Fibroblast of mammary gland (primary cell): Measurements from ENCODE around the gene KRT222.

Experiments
- DNase-seq: peaks from one replicate; pipeline ENCODE4 v3.0.0-alpha.2; 2010; ENCODE audit warnings: low read depth
- H3K4me3 ChIP-seq: 2 replicates; pipeline ENCODE4 v1.5.1; 2011; ENCODE audit warnings: low read depth, mild to moderate bottlenecking, low read length, moderate library complexity; ENCODE audit not compliant: control insufficient read depth
- TF ChIP-seq, protein P1 (sequence below): conservative IDR thresholded peaks from 2 replicates; pipeline ENCODE4 v1.5.1; 2011; ENCODE audit warnings: low read depth, low read length, inconsistent platforms; ENCODE audit not compliant: control insufficient read depth, insufficient read depth

KRT222 gene

DNA sequence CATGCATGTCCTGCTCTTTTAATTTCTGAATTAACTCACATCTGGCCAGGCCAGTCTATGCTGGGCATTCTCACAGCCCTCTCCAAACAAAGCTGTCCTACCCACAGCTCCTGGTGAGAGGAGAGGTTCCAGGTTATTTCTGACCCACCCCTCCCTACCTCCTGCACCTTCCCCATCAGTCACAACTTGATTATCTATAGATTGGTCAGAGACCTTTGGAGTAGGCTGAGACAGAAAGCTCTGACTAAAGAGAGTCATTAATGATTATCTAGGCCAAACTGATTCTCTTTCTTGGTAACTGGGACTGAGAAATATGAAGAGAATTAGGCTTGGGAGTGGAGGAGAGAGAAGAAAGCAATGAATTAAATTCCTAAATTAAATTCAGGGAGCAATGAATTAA, 1.4 kb upstream of the KRT222 start:
- TF ChIP-seq, protein P1, sequence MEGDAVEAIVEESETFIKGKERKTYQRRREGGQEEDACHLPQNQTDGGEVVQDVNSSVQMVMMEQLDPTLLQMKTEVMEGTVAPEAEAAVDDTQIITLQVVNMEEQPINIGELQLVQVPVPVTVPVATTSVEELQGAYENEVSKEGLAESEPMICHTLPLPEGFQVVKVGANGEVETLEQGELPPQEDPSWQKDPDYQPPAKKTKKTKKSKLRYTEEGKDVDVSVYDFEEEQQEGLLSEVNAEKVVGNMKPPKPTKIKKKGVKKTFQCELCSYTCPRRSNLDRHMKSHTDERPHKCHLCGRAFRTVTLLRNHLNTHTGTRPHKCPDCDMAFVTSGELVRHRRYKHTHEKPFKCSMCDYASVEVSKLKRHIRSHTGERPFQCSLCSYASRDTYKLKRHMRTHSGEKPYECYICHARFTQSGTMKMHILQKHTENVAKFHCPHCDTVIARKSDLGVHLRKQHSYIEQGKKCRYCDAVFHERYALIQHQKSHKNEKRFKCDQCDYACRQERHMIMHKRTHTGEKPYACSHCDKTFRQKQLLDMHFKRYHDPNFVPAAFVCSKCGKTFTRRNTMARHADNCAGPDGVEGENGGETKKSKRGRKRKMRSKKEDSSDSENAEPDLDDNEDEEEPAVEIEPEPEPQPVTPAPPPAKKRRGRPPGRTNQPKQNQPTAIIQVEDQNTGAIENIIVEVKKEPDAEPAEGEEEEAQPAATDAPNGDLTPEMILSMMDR, result no peak
- DNase-seq, result no peak
- no peak overlapping the region for H3K4me3 ChIP-seq

DNA sequence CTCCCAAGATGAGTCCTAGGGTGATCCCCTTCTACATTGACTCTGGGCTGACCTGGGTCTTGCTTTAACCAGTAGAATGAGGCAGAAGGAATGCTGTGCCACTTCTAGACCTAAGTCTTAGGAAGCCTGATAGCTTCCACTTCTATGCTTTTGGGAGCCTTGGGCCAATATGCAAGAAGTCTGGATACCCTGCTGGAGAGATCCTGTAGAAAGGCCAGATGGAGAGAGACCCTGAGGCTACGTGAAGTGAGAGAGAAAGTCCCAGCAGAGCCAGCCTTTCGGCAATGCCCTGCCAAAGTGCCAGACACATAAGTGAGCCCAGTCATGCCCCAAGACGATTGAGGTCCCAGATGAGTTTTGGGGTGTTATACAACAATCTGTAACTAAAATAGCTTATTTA, 1.7 kb downstream of the KRT222 start:
- no peak for DNase-seq
- TF ChIP-seq, protein P1, result no peak

DNA sequence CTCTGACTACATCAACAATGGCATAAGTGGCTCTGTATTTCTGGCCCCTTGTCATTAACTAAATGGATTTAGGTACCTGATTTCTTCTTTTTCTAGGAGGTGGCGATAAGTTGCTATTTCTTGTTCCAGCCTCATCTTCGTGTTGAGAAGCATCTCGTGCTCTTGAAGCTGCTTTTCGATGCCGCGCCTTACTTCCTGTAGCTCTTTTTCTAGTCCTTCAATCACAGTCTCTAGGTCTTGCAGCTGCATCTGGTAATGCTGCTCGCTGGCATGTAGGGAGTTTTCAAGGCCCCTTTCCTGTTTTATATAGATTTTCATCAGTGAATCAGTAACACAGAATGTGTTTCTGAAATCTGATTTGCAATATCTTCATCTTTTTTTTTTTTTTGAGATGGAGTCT, 5.1 kb downstream of the KRT222 start:
- no peak overlapping the region for H3K4me3 ChIP-seq
- no peak for DNase-seq
- TF ChIP-seq, protein P1, result no peak

More for the DNA sequence above, 1.7 kb downstream of the KRT222 start:
- no peak overlapping the region for H3K4me3 ChIP-seq

DNA sequence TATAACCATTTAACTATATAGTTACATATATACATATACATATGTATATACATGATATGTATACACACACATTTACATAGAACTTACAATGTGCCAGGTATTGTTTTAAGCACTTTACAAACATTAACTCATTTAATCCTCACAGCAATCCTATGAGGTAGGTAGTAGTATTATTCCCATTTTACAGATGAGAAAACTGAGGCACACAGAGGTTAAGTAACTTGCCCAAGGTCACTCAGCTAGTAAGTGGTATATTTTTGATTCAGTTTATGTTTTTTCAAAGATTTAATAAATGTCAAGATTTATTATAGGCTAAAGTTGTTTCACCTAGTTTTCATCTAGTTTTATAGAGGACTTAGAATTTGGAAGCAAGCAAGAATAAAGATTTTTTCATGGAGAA, 6.6 kb downstream of the KRT222 start:
- H3K4me3 ChIP-seq, result no peak overlapping the region
- DNase-seq, result no peak
- TF ChIP-seq, protein P1, result no peak

- H3K4me3 ChIP-seq, result no peak overlapping the region
- TF ChIP-seq, protein P1, result no peak
- DNase-seq, result no peak
These were observed 13.0 kb downstream of the KRT222 start for GRCh38 chr17:40651939-40652338.

- DNase-seq, result peak; percentile 46
- TF ChIP-seq, protein P1, result no peak
- H3K4me3 ChIP-seq, result peak overlapping the region; percentile 95
These were observed 16.5 kb downstream of the KRT222 start for GRCh38 chr17:40648384-40648968.

DNA sequence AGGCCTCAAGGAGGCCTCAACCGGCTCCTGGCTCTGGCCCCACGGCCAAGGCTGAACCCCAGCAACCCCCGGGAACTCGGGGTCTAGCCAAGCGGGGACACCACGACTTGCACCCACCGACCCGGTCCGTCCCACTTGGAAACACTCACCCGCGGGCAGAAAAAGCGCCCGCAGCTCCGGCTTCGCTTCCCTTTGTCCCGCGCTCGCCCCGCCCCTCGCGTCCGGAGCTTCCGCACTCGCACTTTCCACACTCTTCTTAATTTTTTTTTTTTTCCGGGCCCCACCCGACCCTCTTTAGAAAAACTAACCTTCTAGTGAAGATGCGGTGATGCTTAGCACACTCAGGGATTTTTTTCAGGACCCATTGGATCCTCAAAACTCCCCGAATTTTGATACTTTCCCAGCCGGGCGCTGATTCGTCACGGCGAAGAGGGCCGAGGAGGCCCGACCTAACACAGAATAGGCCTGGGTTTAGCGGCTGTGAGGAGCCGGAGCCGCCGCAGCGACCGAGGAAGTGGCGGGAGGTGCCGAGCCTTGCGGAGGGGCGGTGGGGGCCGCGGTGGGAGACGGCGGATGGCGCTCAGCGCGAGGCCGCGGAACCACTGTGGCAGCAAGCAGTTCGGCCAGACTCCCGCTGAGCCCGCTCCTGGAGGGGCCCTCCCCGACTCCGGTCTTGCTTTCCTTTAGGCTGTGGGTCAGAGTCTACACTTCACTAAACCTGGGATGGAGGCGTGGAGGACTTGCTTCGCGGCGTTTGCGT, 17.2 kb downstream of the KRT222 start, which contains the start of gene SMARCE1:
Gene SMARCE1, minus strand, starts transcription at position 195 of the 760 bp plus-strand sequence. CDS start 2,016 bp downstream, outside the sequence.
- peak; percentile 71 for DNase-seq
- TF ChIP-seq, protein P1, result no peak
- peak within 1 kb of the TSS; percentile 95 for H3K4me3 ChIP-seq
